GM18873 (cell line): ENCODE measurements around the gene CCDC27.

Experiments
- ATAC-seq: cut with Tn5 transposase; IDR thresholded peaks from one replicate; pipeline ENCODE4 v1.9.1; 2021; ENCODE audit warnings: mild to moderate bottlenecking, moderate library complexity, moderate number of reproducible peaks; ENCODE audit not compliant: unreplicated experiment, low FRiP score

CCDC27 gene

DNA sequence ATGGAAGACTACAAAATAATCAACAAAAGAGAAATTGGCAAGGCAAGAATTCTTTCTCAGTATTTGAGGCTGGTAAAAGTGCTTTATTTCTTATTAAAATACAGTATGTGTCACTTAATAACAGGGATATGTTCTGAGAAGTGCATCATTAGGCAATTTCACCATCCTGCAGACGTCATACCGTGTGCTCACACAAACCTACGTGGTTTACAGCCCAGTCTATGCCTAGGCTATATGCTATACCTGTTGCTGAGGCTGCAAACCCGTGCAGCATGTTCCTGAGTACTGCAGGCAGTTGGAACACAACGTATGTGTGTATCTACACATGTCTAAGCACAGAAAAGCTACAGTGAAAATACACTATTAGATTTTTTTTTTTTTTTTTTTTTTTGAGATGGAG lies 2.7 kb upstream of the CCDC27 start:
- ATAC-seq: no peak

DNA sequence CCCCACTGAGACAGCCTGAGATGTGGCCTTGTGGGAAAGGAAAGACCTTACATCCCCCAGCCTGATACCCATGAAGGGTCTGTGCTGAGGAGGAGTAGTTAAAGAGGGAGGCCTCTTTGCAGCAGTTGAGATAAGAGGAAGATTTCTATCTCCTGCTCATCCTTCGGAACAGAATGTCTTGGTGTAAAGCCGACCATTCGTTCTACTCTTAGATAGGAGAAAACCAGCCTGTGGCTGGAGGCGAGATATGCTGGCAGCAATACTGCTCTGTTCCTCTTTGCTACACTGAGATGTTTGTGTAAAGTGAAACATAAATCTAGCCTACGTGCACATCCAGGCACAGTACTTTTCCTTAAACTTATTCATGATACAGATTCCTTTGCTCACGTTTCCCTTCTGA lies 1.5 kb upstream of the CCDC27 start:
- no peak for ATAC-seq

DNA sequence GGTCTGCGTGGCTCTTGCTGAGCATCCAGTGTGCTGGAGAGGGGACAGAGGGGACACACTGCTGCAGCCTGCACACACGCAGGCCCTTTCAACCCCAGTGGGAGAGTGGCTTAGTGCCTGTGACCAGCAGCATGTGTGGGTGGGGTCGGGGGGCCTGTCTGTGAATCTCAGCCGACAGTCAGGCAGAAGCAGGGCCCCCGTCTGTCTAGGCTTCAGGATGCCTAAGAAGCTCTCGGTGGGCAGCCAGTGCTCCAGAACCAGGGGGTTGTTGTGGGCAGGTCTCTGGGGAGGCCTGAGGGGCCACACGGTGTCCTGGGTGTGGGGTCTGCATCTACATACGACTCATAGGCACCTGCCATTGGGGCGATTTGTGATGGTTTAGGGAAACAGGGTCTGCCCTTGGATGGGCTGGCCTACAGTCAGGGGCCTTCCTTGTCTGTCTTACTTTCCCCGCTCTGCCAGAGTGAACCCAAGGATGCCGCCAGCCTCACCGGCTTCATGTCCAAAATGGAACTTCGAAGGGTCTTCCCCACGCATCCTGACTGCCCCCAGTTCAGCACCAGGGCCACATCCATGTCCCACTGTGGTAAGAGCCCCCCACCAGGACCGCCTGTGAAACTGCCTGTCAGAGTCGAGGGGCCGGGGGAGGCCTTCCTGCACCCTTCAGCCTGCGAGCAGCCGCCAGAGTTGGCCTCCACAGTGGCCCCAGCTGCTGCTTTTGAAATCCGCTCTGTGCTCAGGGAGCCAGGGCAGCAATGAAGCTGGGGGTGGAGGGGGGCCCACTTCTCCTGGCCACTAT lies 1.6 kb downstream of the CCDC27 start:
- ATAC-seq: no peak

DNA sequence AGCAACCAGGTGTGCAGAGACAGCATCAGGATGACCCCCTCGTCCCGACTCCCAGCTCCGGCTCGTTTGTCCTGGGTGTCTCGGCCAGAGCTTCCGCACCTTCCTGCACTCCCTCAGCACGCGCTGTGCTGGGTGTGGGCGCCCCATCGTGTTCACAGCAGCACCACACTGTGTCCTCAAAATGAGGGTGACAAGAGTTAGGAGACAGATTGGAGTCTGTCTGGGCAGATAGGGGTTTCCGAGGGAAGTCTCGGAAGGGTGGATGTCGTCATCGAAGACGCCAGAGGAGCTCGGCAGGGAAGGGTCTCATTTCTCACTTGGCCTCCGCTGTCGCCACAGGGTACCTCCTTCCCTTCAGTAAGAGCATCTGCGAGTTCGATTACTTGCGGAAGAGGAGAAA lies 4.1 kb downstream of the CCDC27 start:
- no peak for ATAC-seq

DNA sequence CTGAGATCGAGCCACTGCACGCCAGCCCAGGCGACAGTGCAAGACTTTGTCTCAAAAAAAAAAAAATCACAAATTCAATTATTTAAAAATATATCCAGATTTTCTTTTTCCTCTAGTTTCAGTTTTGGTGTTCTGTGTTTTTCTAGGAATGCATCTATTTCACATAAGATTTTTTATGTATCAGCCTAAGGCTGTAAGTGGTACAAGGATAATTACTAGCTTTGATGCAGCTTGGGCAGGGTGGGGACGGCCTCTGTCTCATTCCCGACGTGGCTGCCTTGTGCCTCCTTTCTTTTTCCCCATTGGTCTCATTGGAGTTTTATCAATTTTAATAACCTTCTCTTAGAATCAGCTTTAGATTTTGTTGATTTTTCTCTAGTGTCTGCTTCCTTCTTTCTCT lies 6.9 kb downstream of the CCDC27 start:
- ATAC-seq: no peak

DNA sequence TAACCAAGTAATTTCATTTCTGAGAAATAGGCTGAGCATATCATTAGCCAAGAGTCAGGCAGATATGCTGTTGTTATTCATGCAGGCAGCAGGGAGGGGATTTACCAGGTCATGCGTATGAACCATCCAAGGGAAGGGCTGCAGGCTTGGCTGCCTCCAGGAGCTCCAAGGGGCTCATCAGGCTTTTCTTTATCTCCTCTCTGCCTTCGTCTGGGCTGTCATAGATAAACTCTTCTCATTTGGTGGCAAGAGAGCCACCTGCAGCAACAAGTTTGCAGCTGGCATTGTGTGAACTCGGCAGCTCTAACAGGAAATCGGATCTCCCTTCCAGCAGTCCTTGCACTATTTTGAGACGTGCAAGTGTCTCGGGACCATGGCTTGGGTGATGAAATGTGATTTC lies 7.5 kb downstream of the CCDC27 start:
- no peak for ATAC-seq

DNA sequence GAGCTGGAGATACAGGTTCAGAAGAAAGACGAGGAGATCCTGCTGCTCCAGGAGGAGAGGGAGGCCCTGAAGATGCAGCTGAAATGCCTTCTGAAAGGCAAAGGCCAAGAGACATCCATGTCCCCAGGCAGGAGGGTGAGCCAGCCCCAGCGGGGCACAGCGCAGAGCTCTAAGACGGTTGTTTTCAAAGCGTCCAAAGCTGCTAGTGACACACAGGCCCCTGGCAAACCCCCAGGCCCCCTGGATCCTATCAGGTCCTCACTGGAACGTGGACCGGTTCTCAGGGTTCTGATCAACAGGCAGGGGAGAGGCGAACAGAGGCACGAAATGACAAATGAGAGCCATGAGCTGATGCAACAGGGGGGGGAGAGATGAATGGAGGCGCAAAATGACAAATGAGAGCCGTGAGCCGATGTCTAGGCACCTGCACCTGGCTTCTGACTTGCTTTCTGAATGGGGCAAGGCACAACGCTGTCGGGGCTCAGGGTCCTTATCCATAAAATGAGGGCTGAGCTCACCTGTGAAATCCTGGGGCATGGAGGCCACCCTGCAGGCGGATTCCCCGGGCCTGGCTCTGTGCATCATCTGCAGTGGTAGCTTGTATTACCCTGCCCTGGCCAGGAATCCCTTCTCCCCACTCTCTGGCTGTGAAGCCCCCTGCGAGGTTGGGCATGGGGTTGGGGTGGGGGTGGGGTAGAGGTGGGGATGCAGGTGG lies 9.2 kb downstream of the CCDC27 start:
- ATAC-seq: no peak

DNA sequence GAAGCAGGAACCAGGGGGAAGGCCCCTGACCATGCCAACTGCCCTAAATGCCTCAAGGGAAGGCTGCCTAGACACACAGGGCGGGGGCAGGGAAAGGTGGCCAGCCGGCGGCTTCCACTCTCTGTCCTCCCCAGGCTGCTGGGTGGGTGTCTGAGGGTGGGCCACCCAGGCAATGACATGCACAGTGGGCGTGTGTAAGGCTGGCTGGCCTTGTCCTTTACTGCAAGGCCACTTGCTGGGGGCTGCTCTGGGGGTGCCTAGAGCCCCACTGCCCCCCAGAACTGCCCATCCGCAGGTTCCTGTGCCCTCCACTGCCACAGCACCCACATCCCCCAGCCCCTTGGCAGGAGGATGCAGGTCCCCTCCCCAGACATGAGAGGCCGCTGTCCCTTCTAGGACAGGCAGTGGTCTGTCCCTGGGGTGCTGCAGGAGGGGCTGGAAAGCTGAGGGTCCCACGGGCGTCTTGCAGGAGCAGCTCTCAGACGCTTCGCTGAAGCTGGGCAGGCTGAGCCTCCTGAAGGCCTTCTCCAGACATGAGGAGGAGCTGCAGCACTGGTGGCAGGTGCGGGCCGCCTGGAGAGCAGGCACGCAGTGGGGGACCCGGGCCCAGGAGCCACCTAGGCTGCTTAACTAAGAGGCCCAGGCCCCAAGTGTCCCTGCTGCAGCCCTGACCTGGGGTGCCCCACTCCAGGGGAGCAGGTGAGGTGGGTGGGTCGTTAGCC lies 10.1 kb downstream of the CCDC27 start:
- no peak for ATAC-seq

DNA sequence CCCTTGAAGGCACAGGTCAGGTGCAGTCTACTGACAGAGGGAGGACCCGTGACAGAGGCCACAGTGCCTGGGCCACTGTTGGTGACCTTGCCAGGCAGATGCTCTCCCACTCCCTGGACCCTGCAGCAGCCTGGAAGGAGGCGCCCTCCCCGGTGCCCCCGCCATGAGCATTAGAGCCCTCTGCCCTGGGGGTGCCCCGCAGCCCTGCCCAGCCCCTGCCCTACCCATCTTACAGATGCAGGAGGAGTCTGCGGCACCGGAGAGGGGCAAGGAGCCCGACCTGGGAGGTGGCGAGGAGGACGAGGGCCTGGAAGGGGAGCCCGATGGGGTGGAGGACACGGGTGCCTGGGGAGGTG lies 10.6 kb downstream of the CCDC27 start:
- ATAC-seq: no peak

DNA sequence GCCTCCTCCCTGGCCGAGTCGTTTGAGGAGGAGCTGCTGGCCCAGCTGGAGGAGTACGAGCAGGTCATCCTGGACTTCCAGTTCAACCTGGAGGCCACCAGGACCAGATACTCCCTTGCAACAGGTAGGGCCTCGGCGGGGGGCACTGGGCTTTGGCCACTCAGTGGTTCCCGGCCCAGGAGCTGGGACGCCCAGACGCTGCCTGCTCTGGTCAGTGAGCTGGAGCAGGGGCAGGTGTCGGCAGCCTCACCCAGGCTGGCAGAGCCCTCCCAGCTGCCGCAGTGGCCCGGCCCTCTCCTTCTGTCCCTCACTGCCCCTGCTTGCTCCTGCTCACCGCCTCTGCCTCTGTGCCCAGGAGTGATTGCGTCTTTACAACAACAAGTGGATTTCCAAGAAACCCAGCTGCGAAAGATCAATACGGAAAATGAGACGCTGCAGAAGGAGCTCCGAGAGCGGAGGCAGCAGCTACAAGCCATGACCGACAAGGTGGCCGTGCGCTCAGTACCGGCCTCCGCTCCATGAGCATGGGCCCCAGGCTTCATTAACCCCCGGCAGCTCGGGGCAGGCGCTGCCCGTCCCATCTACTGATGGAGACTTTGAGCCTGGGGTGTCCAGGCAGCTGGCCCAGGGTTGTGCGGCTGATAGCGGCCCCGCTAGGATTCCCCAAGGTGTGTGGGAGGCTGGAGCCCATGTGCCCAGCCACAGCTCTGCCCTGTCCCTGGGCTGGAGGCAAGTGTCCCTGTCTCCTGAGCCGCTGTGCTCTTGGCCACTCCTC lies 11.3 kb downstream of the CCDC27 start:
- ATAC-seq: no peak

DNA sequence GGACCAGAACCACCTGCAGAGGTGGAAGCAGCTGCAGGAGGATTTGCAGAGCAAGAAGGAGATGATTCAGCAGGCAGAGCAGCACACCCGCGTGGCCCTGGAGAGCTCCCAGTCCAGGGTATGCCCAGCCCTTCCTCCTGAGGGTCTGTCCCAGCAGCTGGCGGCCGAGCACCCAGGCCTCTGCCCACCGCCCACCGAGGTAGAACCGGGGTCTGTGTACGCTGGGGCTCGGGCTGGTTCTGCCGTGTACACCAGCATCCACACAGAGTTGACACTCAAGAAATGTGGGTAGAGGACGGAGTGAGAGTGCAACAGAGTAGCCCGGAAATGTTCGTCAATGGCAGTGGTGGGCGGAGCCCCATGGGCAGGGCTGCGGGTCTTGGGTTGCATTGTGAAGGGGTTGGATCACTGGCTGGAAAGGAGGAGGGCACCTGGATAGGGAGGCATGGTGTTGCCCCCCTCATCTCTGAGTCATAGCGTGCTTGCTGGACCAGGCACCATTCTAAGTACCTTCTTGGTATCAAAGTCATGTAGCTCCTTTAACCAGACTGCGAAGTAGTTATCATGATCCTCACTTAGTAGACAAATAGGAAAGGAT lies 15.2 kb downstream of the CCDC27 start:
- ATAC-seq: no peak

DNA sequence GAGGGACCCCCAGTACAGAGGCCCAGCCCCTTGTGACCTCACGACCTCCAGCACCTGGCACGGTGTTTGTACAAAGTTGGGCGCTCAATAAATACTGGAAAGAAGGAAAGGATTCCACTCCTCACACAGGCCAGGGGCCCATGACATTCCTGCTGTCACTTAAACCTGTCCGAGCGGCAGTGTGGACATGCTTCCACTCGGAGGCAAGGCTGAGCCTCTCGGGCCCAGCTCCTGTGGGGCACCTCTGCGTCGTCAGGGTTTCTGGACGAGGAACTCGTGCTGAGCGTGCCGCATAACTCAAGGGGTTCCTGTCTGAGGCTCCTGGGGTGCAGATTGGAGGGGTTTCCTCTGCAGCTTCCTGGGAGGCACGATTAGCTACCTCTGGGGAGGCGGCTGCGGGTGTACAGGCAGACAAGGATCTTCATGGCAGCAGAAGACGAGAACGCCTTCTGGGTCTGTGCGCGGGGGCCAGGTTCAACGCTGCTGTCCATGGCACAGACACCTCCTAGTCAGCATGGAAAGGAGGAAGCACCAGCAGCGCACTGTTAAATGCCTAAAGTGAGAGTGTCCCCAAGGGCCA lies 16.7 kb downstream of the CCDC27 start:
- no peak for ATAC-seq

DNA sequence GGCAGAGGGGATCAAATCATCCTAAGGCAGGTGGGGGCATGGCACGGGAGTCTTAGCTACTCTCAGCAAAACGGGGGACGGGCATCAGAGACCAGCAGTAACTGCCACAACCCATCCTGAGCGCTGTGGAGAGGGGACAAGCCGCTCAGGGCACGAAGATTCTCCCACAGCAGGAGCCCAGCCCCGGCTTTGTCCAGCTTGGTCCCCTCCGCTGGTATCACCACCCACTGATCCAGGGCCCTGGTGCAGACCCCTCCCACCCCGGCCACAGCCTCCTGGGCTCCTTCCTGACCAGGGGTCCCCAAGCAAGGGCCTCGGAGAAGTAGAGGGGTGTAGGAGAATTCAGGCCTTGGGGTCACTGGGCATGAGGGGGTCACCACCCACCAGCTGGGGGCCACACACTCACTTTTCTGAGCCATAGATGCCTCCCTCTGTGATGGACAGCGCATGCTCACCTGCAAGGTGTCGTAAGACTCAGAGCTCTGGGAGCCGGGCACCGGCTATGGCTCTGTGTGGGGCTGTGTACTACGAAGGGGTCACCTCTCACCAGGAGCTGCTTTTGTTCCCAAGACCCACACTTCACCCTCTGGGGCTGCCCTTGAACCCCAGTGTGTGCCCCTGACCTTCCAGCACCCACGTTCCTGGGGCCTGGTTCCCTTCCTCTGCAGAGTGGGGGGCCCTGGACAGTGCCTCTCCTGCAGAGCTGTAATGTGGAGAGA lies 18.0 kb downstream of the CCDC27 start:
- ATAC-seq: no peak

DNA sequence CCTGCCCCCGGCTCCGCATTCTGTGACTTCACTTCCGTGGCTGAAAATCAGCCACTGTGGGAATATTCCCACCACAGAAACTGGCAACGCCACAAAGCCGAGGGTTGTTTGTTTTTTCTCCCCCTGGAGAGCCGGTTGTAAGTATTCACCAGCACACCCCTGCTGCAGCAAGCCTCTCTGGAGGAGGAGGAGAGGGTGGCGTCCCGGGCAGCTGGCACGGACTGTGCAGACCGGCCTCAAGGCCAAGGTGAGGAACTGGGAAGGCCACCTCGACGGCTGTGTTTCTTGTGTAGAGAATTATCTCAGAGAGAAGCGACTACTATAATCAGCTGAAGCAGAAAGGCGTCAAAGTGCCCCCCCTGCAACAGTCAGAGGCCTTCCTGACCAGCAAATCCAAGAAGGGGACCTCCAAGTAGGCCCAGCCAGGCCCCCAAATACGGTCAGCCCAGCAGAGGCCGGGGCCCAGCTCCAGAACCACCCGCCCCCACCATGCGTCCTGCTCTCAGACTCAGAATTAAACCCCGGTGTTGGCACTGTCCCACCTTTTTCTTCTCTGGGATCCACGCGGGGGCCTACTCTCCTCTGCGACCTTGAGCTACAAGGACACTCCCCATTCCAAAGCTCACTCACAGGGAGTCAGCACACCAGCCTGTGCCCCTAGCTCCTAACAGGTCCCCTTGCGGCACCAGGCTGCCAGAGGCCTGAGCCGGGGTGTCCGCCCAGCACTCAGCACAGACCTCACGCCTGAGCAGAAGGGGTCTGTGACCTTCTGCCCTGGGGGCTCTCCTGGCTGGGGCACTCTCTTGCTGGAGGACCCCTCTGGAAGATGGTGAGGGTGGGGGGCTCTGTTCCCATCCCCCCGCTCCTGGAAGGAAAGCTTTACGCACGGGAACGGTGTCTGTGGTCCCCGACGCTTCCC lies 19.1 kb downstream of the CCDC27 start:
- no peak for ATAC-seq

DNA sequence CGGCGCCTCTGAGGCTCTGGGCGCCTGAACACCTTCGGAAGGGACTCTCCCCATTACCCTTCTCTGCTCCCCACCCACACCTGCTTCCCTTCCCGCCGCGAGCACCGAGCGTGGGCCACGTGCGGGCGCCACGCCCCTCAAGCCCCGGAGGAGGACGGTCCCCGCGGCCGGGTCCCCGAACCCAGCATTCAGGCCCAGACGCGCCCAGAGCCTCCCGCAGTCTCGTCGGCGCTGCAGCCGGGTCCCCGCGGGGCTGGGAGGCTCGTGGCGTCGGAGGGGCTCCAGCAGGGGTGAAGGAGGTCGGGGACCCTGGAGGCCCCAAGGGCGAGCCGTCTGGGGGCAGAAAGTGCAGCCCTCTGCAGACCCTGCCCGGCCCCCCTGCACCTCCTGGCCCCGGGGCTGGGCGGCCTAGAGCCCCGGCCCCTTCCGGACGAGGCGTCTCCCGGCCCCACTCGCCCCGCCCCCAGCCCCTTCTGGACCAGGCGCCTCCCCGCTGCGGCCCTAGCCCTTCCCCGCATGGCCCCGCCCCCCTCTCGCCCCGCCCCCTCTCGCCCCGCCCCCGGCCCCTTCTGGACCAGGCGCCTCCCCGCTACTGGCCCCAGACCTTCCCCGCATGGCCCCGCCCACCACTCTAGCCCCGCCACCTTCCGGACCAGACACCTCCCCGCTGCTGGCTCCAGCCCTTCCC lies 19.9 kb downstream of the CCDC27 start:
- ATAC-seq: no peak

DNA sequence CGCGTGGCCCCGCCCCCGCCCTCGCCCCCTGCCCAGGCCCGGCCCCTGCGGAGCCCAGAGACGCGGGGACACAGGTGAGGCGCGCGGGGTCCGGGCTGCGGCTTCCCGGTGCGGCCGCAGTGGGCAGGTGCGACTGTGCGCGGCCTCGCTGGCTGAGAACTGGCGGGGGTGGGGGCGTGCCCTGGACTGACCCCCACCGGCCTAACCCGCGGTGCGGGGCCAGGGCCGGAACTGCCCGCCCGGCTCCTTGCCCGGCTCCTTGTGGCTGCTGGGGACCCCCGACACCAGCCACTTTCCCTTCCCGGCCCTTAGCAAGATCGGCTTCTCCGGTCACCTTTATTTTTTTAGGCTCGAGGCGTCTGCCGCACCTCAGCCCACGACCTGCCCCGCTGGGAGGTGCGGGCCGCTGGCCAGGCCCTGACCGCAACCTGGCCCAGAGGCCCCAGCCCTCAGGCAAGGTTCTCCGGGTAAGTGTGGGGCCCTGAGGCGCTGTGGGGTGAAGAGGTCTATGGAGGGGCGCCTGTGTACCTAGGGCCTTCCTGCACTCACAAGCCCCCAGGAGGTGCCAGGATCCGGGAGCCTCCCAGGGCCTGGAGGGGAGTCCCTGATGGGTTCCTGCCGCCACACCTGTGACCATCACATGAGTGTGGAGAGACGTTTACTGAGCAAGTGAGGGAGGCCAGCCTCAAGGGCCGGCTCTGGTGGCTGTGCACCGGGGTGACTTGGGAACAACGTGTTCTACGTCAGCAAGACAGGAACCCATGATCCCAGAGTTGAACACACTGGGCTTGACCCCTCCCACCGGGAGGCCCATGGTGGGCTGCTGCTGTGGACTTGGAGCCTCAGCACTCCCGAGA lies 20.7 kb downstream of the CCDC27 start, which contains the start of gene SMIM1:
Gene SMIM1 (plus strand): TSS at position 35 of the 857 bp plus-strand sequence. CDS start 2,625 bp downstream, outside the sequence.
- no peak for ATAC-seq
